ENCODE data around the gene MRPL23. TPM values are rescaled to one million over a fixed set of nuclear protein-coding genes. Genes with fewer than 3 reads are reported as not detected.

The MRPL23 gene
- total RNA-seq (2021; ENCODE audit: unreplicated experiment) = 109 TPM
- 120 and 124 TPM in 2 replicates for polyA plus RNA-seq (2012)
- percentile 36 among the genes with signal in this experiment for Bru-seq, nascent RNA
- percentile 39 among the genes with signal in this experiment for BruChase-seq, experiment 1, labeled RNA remaining after a 6-hour chase
- BruChase-seq, experiment 2, labeled RNA remaining after a 2-hour chase = percentile 42 among the genes with signal in this experiment
- long read RNA-seq, transcript MRPL23-205 (5 exons, 736 nt) = major isoform, 56 of 84 reads
- long read RNA-seq, partial matches to known transcripts = 3 of 84 reads
- long read RNA-seq, other reads (novel, unspliced or antisense) = 24 of 84 reads

DNA sequence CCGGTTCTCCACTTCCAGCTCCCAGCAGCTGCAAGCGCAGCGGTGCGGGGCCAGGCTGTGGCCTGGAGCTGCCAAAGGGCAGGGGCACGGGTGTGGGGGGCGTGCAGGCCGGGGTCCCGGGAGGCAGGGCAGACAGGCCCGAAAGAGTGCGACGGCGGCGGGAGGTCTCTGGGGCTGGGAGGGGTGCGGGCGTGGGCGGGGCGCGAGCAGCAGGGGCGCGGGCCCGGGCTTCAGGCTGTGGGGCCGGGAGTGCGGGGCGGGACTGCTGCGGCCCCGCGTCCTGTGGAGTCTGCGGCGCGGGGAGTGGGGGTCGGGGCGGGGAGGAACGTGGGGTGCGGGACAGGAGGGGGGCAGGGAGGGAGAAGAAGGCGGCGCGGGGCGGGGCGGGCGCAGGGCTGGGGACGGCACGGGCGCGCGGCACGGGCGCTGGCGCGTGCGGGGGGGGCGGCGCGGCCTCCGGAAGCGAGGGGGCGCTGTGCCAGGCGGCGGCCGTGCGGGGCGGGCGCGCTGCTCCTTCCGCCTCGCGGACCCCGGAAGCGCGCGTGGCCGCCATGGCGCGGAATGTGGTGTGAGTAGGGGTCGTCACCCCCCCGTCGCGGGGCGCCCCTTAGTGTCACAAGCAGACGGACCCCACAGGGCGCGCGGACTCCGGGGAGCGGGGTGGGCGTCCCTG, at the start of gene MRPL23:
MRPL23 (plus strand) TSS at position 521 of the 673 bp plus-strand sequence; CDS start at position 552, 31 bp downstream.
- intact Hi-C loops (cut with micrococcal nuclease) = loop anchor here (10.0 kb wide), 1 partner anchor 52 kb away; the partner anchor contains the start of gene PRR33
- H3K36me3 ChIP-seq (ENCODE audit: control insufficient read depth in 1 of 2, insufficient read depth in 2 of 2, low read length in 2 of 2) = no peaks in the 10 kb centered on the region
- ChIA-PET POLR2A (no interaction called here), RAD21 (ENCODE audit: low non-redundant PET in 1 of 2, low total read pairs in 2 of 2, uncharacterized antibody in 2 of 2, unreplicated experiment in 2 of 2) (interaction anchor here in 1 of 2 experiments (1.4 kb wide), 1 partner anchor 253 kb away, joined by 5 read pairs; no protein-coding TSS in a partner anchor), CTCF (interaction anchor here (0.7 to 4.2 kb wide), 5 partner anchors 48 to 1240 kb away, joined by 3 to 43 read pairs (median 5); no protein-coding TSS in a partner anchor)
- peaks cover 0 to 9% of the 10 kb centered on the region in 2 experiments; a peak in 1 of 4 replicates for H3K4me1 ChIP-seq (ENCODE audit: control insufficient read depth in 1 of 2, insufficient read depth in 2 of 2, low read length in 2 of 2)
- DNase-seq (ENCODE audit: low read depth, low spot score) = no peak
- no peak within 1 kb of the TSS for H3K4me2 ChIP-seq (ENCODE audit: low read length)
- TF ChIP-seq SIN3A (IDR thresholded peaks at IDR 0.05; ENCODE audit: low read depth) (no peak), SRF (IDR thresholded peaks at IDR 0.05; ENCODE audit: low read depth) (no peak), ZFX (IDR thresholded peaks at IDR 0.05) (no peak), EZH2 (IDR thresholded peaks at IDR 0.05) (no peak), RAD21 (IDR thresholded peaks at IDR 0.05; ENCODE audit: low read depth) (no peak), TCF7L2 (IDR thresholded peaks at IDR 0.05; ENCODE audit: borderline replicate concordance, extremely low read depth, insufficient read depth, insufficient read length) (no peak), POLR2A (IDR thresholded peaks at IDR 0.05; ENCODE audit: borderline replicate concordance, extremely low read depth, insufficient read depth, insufficient read length) (no peak), SP1 (IDR thresholded peaks at IDR 0.05; ENCODE audit: low read depth) (no peak), FOSL1 (IDR thresholded peaks at IDR 0.05; ENCODE audit: low read depth) (no peak), POLR2AphosphoS5 (IDR thresholded peaks at IDR 0.05; ENCODE audit: low read depth, low read length) (no peak), ZNF274 (IDR thresholded peaks at IDR 0.05; ENCODE audit: low read depth, low read length) (no peak), YY1 (IDR thresholded peaks at IDR 0.05; ENCODE audit: extremely low read depth, insufficient replicate concordance, low read depth, low read length) (no peak), CBX3 (IDR thresholded peaks at IDR 0.05; ENCODE audit: low read depth) (no peak), EGR1 (IDR thresholded peaks at IDR 0.05; ENCODE audit: low read depth) (no peak), CEBPB (IDR thresholded peaks at IDR 0.05; ENCODE audit: low read depth) (no peak), EZH2phosphoT487 (IDR thresholded peaks at IDR 0.05; ENCODE audit: borderline replicate concordance) (no peak), ELF1 (IDR thresholded peaks at IDR 0.05; ENCODE audit: borderline replicate concordance, low read depth) (no peak)
- TF ChIP-seq, protein P1, sequence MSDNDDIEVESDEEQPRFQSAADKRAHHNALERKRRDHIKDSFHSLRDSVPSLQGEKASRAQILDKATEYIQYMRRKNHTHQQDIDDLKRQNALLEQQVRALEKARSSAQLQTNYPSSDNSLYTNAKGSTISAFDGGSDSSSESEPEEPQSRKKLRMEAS (IDR thresholded peaks at IDR 0.05) = no peak
- TF ChIP-seq, protein P2, sequence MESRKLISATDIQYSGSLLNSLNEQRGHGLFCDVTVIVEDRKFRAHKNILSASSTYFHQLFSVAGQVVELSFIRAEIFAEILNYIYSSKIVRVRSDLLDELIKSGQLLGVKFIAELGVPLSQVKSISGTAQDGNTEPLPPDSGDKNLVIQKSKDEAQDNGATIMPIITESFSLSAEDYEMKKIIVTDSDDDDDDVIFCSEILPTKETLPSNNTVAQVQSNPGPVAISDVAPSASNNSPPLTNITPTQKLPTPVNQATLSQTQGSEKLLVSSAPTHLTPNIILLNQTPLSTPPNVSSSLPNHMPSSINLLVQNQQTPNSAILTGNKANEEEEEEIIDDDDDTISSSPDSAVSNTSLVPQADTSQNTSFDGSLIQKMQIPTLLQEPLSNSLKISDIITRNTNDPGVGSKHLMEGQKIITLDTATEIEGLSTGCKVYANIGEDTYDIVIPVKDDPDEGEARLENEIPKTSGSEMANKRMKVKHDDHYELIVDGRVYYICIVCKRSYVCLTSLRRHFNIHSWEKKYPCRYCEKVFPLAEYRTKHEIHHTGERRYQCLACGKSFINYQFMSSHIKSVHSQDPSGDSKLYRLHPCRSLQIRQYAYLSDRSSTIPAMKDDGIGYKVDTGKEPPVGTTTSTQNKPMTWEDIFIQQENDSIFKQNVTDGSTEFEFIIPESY (IDR thresholded peaks at IDR 0.05; ENCODE audit: extremely low read depth, insufficient replicate concordance, low read length) = no peak
- TF ChIP-seq, protein P3, sequence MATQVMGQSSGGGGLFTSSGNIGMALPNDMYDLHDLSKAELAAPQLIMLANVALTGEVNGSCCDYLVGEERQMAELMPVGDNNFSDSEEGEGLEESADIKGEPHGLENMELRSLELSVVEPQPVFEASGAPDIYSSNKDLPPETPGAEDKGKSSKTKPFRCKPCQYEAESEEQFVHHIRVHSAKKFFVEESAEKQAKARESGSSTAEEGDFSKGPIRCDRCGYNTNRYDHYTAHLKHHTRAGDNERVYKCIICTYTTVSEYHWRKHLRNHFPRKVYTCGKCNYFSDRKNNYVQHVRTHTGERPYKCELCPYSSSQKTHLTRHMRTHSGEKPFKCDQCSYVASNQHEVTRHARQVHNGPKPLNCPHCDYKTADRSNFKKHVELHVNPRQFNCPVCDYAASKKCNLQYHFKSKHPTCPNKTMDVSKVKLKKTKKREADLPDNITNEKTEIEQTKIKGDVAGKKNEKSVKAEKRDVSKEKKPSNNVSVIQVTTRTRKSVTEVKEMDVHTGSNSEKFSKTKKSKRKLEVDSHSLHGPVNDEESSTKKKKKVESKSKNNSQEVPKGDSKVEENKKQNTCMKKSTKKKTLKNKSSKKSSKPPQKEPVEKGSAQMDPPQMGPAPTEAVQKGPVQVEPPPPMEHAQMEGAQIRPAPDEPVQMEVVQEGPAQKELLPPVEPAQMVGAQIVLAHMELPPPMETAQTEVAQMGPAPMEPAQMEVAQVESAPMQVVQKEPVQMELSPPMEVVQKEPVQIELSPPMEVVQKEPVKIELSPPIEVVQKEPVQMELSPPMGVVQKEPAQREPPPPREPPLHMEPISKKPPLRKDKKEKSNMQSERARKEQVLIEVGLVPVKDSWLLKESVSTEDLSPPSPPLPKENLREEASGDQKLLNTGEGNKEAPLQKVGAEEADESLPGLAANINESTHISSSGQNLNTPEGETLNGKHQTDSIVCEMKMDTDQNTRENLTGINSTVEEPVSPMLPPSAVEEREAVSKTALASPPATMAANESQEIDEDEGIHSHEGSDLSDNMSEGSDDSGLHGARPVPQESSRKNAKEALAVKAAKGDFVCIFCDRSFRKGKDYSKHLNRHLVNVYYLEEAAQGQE (IDR thresholded peaks at IDR 0.05; ENCODE audit: low read depth) = no peak
- no peaks in the 10 kb centered on the region for H3K9me3 ChIP-seq (ENCODE audit: control insufficient read depth in 1 of 2, insufficient read depth in 1 of 2, low read depth in 1 of 2, low read length in 2 of 2)
- no peaks in the 10 kb centered on the region for H3K9me2 ChIP-seq (ENCODE audit: insufficient read depth)
- no peaks in the 10 kb centered on the region for H3K79me2 ChIP-seq (ENCODE audit: insufficient read depth, low read length)
- H4K20me1 ChIP-seq (ENCODE audit: insufficient read depth) = no peaks in the 10 kb centered on the region
- H3K27ac ChIP-seq (ENCODE audit: low read depth, low read length) = no peak within 1 kb of the TSS
- H3K27me3 ChIP-seq (ENCODE audit: insufficient read depth, low read length) = no peaks in the 10 kb centered on the region
- BruUV-seq (replicated peaks) = no TSS peak
- H3K4me3 ChIP-seq (replicated peaks in 1 of 2; ENCODE audit: low read depth in 1 of 2, low read length in 2 of 2) = no peak within 1 kb of the TSS
- no peak within 1 kb of the TSS for H2AFZ ChIP-seq (ENCODE audit: low read depth, low read length, poor library complexity, severe bottlenecking)
- peak; percentile 68 for ATAC-seq
- no peak within 1 kb of the TSS for H3K9ac ChIP-seq (ENCODE audit: low read length)

Measured in HCT116 (cell line).